Mucosa of rectum (tissue), 2 donors: ENCODE results near the gene C1QL2.

Experiments used
- H3K27ac ChIP-seq, 2 donors: one replicate each; pipeline ENCODE4 v1.7.0; 2013; ENCODE audit warnings: inconsistent platforms in 2 of 2, low read depth in 2 of 2, low read length in 2 of 2
- H3K27me3 ChIP-seq, 2 donors: one replicate each; pipeline ENCODE4 v1.7.0; 2013; ENCODE audit warnings: low read length in 2 of 2; ENCODE audit not compliant: control insufficient read depth in 2 of 2, insufficient read depth in 2 of 2
- H3K36me3 ChIP-seq, 2 donors: one replicate each; pipeline ENCODE4 v1.7.0; 2013; ENCODE audit warnings: low read length in 2 of 2; ENCODE audit not compliant: control insufficient read depth in 2 of 2, insufficient read depth in 2 of 2
- H3K4me1 ChIP-seq, 2 donors: one replicate each; pipeline ENCODE4 v1.7.0; 2013; ENCODE audit warnings: low read length in 2 of 2, mild to moderate bottlenecking in 1 of 2; ENCODE audit not compliant: control insufficient read depth in 2 of 2, insufficient read depth in 2 of 2
- H3K4me3 ChIP-seq, 2 donors: one replicate each; pipeline ENCODE4 v1.7.0; 2013; ENCODE audit warnings: low read length in 2 of 2
- H3K9ac ChIP-seq, 2 donors: one replicate each; pipeline ENCODE4 v1.7.0; 2013; ENCODE audit warnings: low read length in 2 of 2, low read depth in 1 of 2, mild to moderate bottlenecking in 1 of 2
- H3K9me3 ChIP-seq, 2 donors: one replicate each; pipeline ENCODE4 v1.7.0; 2013; ENCODE audit warnings: low read length in 2 of 2; ENCODE audit not compliant: control insufficient read depth in 2 of 2
- donor health status: healthy.
- donor health status: Normal muscosa, but diverticular disease.

Gene C1QL2

DNA sequence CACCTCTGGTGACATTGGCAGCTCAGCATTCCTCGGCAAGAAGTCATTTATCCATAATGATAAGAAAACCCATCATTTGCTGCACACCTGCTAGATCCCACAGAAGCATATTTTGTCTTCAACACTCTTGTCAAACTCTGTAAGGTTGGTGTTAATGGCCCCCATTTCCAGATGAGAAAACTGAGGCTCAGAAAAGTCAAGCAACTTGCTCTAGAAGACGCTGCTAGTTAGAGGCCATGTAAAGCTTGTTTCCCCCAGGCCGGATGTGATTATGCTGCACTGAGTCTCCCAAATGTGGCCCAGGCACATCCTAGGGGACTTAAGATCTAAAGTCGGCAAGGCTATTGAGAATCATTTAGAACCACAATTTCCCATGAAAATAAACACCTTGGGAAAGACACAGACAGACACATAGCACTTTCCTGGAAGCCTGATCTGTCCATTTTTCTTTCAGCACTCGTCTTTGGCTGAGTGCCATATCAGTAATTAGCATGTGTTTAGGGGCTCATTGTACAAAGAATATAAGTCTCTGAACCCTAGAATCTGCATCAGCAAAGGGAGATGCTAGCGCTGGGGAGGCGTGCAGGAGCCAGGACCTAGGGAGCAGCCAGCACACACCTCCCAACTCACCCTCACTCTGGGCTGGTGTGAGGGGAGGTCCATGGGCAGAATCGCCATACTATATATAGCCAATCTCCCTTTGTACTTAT is 39.3 kb downstream of the C1QL2 start:
- no peaks in the 10 kb centered on the region for H3K4me1 ChIP-seq
- no peaks in the 10 kb centered on the region for H3K9me3 ChIP-seq
- H3K4me3 ChIP-seq, result no peak overlapping the region
- H3K9ac ChIP-seq, result no peak overlapping the region
- H3K36me3 ChIP-seq, result no peaks in the 10 kb centered on the region
- peaks cover 2 to 4% of the 10 kb centered on the region in 2 donors for H3K27me3 ChIP-seq
- H3K27ac ChIP-seq, result no peak overlapping the region

DNA sequence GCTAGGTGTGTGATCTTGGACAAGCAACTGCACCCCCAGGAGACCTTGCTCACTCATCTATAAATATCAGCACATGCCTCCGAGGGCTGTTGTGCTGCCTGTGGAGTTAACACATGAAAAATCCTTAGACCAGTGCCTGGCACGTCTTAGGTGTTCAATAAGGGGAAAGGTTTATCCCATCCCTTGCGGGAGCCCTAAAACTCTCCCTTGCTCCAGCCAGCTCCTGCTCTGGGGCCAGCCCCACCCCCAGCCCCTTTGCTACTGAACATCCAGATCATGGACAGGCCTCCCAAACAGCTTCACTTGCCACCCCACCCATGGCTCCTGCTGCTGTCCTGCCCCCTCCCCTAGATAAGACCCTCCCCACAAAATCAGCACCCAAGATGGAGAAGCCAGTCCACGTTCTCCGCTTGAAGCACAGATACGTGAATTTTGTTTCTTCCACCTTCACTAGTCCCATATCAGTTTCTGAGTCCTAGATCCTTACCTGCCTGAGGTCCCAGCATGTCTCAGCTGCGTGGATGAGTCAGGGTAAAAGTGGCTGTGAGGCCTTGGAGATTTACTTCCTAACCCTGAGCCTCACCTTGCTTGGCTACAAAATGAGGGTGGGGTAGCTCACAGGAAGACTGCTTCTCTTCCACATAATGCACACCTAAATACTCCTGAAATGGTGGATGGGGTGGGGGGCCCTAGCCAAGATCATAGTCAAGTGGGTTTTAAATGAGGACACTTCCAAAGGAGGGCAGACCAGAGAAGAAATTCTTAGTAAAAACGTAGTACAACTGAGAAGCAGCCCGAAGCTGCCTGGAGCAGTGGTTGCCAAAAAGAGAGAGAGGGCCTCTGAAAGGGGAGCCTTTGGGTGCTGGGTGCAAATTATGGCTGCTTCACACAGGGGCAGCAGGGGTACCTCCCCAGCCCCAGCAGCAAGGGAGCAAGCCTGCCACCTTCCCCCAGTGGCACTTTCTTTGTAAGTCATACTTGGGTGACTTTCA is 40.4 kb downstream of the C1QL2 start:
- Histone ChIP-seq H3K4me1 (no peaks in the 10 kb centered on the region), H3K4me3 (no peak overlapping the region), H3K36me3 (no peaks in the 10 kb centered on the region), H3K9me3 (no peaks in the 10 kb centered on the region), H3K27me3 (peaks cover 2 to 4% of the 10 kb centered on the region in 2 donors), H3K27ac (no peak overlapping the region), H3K9ac (no peak overlapping the region)

- Histone ChIP-seq H3K4me3 (no peak overlapping the region), H3K4me1 (no peaks in the 10 kb centered on the region), H3K27ac (no peak overlapping the region), H3K36me3 (no peaks in the 10 kb centered on the region), H3K27me3 (peaks cover 2 to 4% of the 10 kb centered on the region in 2 donors), H3K9ac (no peak overlapping the region), H3K9me3 (no peaks in the 10 kb centered on the region)
Observed at GRCh38 chr2:119117408-119117807, 41.1 kb downstream of the C1QL2 start.

DNA sequence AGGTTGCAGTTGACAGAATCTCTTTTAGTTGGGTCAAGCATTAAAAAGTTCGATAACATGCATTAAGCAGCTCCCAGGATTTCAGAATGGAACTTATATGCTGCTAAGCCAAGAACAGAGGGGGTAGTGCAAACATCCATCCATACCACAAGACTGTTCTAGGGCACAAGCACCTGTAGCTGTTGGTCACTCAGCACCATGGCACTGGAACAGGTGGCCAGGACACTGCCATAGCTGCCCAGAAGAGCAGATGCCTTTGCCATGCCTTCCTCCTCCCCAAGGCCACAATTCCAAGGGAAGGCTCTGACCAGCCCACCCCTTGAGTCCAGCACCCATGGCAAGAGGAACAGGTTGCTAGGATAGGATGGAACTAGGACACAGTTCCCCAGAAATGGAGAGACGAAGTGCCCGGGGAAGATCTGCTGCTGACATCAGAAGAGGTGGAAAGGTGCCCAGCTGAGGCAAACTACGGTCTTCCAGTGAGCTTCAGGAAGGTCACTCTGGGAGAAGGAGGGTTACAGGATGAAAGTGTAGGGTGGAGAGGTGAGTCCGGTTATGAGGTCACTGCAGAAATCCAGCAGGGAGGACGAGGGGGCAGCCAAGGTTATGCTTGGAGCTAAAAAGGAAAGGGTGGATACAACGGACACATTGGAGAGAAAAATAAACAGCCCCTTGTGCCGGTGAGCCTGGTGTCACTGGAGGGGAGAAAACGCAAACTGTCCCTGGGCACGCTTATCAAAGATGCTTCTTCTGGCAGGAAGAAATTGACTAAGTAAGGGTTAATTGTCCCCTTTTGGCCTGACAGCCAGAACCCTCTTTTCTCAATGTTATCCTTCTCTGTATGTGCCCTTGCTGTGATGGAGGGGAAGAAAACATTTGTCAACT is 41.9 kb downstream of the C1QL2 start:
- no peak overlapping the region for H3K27ac ChIP-seq
- no peaks in the 10 kb centered on the region for H3K36me3 ChIP-seq
- no peak overlapping the region for H3K9ac ChIP-seq
- H3K4me3 ChIP-seq, result no peak overlapping the region
- no peaks in the 10 kb centered on the region for H3K9me3 ChIP-seq
- H3K4me1 ChIP-seq, result no peaks in the 10 kb centered on the region
- H3K27me3 ChIP-seq, result peaks cover 2 to 4% of the 10 kb centered on the region in 2 donors

GRCh38 chr2:119114266-119114665 is 44.3 kb downstream of the C1QL2 start:
- H3K27me3 ChIP-seq, result peaks cover 0 to 2% of the 10 kb centered on the region in 2 donors
- no peaks in the 10 kb centered on the region for H3K36me3 ChIP-seq
- H3K27ac ChIP-seq, result no peak overlapping the region

GRCh38 chr2:119113489-119113770 is 45.1 kb downstream of the C1QL2 start:
- peaks cover 0 to 2% of the 10 kb centered on the region in 2 donors for H3K27me3 ChIP-seq
- peaks cover 0 to 5% of the 10 kb centered on the region in 2 donors for H3K9me3 ChIP-seq
- no peaks in the 10 kb centered on the region for H3K36me3 ChIP-seq
- no peak overlapping the region for H3K4me3 ChIP-seq
- H3K4me1 ChIP-seq, result no peaks in the 10 kb centered on the region
- no peak overlapping the region for H3K9ac ChIP-seq
- H3K27ac ChIP-seq, result no peak overlapping the region

More at GRCh38 chr2:119114266-119114665, 44.3 kb downstream of the C1QL2 start:
- no peaks in the 10 kb centered on the region for H3K4me1 ChIP-seq
- no peak overlapping the region for H3K4me3 ChIP-seq
- H3K9ac ChIP-seq, result no peak overlapping the region
- peaks cover 0 to 5% of the 10 kb centered on the region in 2 donors for H3K9me3 ChIP-seq

DNA sequence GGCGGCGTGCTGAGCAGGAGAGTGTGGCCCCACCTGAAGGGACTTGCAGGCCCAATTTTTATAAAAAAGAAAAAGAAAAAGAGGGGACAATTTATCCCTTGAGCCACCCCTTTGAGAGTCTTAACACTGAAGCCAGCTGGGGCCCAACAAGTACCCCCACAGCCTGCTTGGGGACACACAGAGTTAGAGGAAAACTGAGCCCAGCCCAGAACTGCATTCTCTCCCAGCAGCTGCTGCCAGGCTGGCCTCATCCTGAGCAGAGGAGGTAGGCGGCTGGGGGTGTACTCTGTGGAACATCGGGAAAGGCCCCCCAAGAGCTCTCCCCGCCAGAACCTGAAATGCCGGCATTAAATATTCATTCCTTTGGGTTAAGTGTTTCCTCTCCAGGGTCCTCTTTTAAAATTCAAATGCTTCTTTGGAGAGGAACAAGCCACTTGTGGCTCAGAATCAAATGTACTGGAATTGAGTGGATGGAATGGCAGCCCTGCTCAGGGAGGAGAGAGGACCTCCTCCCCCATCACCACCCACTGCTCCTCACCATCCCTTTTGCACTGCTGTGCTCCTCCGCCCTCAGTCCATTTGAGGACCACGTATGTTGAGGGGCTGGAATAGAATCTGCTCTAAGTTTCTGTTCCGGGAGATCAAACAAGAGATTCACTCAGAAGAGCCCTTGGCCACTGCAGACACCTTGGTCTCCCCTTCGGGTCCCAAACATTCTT is 45.6 kb downstream of the C1QL2 start:
- H3K27ac ChIP-seq, result no peak overlapping the region
- H3K36me3 ChIP-seq, result no peaks in the 10 kb centered on the region
- peaks cover 0 to 2% of the 10 kb centered on the region in 2 donors for H3K27me3 ChIP-seq

DNA sequence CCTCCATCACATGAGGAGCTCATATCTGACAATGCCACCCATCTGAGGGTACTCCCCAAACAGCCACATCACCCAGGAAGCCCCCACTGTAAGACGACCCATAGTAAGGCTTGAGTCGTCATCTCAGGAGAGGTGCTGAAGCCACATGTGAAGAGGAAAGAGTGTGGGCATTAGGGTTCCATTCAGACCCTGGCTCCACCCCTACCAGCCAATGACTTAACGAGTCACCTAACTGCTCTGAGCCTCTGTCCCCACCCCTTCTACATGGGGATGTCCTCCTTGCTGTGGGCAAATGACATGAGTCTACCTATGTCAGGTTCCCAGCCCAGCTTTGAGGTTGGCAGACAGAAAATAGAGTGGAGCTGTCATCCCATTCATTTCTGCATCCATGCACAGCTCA is 46.3 kb downstream of the C1QL2 start:
- Histone ChIP-seq H3K9me3 (peaks cover 0 to 5% of the 10 kb centered on the region in 2 donors), H3K27ac (no peak overlapping the region), H3K9ac (no peak overlapping the region), H3K36me3 (no peaks in the 10 kb centered on the region), H3K27me3 (peaks cover 0 to 2% of the 10 kb centered on the region in 2 donors), H3K4me3 (no peak overlapping the region), H3K4me1 (no peaks in the 10 kb centered on the region)

More for the DNA sequence above, 45.6 kb downstream of the C1QL2 start:
- no peak overlapping the region for H3K9ac ChIP-seq
- H3K4me3 ChIP-seq, result no peak overlapping the region
- peaks cover 0 to 5% of the 10 kb centered on the region in 2 donors for H3K9me3 ChIP-seq
- no peaks in the 10 kb centered on the region for H3K4me1 ChIP-seq

DNA sequence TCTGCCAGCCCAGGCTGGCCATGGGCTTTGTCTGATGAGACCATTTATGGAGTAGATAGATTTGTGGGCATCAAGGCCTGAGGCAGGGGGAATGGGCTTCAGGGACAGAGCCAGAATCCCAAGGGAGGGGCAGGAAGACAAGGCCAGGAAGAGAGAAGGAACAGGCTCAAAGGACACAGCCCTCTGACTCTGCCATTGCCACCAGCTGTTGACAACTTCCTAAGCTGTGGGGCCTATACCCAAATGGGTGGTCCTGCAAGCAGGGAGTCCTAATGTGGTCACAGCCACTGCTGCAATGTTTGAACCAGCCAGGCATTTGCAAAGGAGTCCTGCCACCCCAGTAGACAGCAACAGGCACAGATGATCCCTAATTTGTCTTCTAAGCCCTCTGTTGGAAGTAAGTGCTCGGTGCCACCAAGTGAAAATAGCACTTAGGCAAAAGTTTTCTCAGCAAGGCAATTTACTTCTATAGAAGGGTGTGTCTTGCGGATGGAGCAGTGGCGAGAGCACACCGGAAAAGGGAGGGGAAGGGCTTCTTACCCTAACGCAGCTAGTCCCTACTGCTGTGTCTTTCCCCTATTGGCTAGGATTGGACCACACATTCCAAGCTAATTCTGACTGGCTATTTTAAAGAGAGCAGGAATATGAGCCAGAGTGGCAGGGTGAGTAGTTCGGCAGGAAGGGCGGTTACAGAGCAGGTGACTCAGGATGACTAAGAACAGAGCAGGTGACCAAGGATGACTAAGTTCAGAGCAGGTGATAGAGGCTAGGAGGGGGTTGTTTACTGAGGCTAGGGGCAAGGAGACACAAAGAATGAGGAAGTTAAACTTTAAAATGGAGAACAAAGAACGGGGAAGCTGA is 47.2 kb downstream of the C1QL2 start:
- H3K4me1 ChIP-seq, result no peaks in the 10 kb centered on the region
- peaks cover 0 to 5% of the 10 kb centered on the region in 2 donors for H3K9me3 ChIP-seq
- peaks cover 0 to 2% of the 10 kb centered on the region in 2 donors for H3K27me3 ChIP-seq
- H3K9ac ChIP-seq, result no peak overlapping the region
- no peaks in the 10 kb centered on the region for H3K36me3 ChIP-seq
- no peak overlapping the region for H3K27ac ChIP-seq
- no peak overlapping the region for H3K4me3 ChIP-seq
